Measurements from ENCODE around the gene SLCO4A1. TPM values are rescaled to one million over a fixed set of nuclear protein-coding genes. Genes with fewer than 3 reads are reported as not detected.
A peak's percentile ranks its signal among the peaks of the same experiment; 100 is the strongest.

SLCO4A1 gene
- total RNA-seq, 1 donor from 2014 or later: 38.6 TPM

DNA sequence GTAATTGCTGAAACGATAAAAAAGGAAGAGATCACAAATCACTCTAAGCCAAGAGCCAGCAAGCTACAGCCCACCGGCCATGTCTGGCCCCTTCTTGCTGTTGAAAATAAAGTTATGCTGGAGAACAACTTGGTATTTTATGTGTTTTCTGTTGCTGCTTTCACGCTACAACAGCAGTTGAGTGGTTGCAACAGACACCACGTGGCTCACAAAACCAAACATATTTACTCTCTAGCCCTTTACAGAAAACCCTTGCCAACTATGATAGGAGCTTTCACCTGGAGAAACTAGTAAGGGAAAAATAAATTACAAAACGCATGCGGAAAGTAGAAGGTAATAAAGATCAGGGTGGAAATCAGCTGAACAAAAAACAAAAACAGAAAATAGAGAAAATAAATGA, 41.1 kb upstream of the SLCO4A1 start:
- peaks cover 5% of the 10 kb centered on the region for H3K27me3 ChIP-seq (ENCODE audit: control insufficient read depth, insufficient read depth, low read length)
- H3K36me3 ChIP-seq (ENCODE audit: control insufficient read depth, insufficient read depth, low read length): no peaks in the 10 kb centered on the region

DNA sequence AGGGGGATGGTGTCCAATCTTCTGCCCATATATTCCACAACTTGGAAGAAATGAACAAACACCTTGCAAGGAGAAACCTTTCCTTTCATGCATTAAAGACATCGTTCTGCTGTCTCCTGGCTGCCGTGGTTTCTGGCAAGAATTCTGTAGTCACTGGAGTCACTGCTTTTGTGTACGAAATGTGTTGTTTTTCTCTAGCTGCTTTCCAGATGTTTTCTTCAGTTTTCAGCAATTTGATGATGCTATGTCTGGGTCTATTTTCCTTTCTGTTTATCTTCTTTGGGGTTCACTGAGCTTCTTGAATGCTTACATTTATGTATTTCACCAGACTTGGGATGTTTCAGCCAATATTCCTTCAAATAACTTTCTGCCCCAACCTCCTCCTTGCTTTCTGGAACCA, 40.6 kb upstream of the SLCO4A1 start:
- H3K27me3 ChIP-seq (ENCODE audit: control insufficient read depth, insufficient read depth, low read length): peaks cover 5% of the 10 kb centered on the region
- no peak overlapping the region for H3K4me3 ChIP-seq (ENCODE audit: low read depth, low read length)
- DNase-seq (ENCODE audit: low read depth): no peak
- TF ChIP-seq, protein P1, sequence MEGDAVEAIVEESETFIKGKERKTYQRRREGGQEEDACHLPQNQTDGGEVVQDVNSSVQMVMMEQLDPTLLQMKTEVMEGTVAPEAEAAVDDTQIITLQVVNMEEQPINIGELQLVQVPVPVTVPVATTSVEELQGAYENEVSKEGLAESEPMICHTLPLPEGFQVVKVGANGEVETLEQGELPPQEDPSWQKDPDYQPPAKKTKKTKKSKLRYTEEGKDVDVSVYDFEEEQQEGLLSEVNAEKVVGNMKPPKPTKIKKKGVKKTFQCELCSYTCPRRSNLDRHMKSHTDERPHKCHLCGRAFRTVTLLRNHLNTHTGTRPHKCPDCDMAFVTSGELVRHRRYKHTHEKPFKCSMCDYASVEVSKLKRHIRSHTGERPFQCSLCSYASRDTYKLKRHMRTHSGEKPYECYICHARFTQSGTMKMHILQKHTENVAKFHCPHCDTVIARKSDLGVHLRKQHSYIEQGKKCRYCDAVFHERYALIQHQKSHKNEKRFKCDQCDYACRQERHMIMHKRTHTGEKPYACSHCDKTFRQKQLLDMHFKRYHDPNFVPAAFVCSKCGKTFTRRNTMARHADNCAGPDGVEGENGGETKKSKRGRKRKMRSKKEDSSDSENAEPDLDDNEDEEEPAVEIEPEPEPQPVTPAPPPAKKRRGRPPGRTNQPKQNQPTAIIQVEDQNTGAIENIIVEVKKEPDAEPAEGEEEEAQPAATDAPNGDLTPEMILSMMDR (IDR thresholded peaks at IDR 0.05; ENCODE audit: insufficient read depth, low read length, poor library complexity, severe bottlenecking): no peak
- H3K36me3 ChIP-seq (ENCODE audit: control insufficient read depth, insufficient read depth, low read length): no peaks in the 10 kb centered on the region

More for the DNA sequence above, 41.1 kb upstream of the SLCO4A1 start:
- TF ChIP-seq, protein P1 (IDR thresholded peaks at IDR 0.05; ENCODE audit: insufficient read depth, low read length, poor library complexity, severe bottlenecking): no peak
- no peak overlapping the region for H3K4me3 ChIP-seq (ENCODE audit: low read depth, low read length)
- no peak for DNase-seq (ENCODE audit: low read depth)

DNA sequence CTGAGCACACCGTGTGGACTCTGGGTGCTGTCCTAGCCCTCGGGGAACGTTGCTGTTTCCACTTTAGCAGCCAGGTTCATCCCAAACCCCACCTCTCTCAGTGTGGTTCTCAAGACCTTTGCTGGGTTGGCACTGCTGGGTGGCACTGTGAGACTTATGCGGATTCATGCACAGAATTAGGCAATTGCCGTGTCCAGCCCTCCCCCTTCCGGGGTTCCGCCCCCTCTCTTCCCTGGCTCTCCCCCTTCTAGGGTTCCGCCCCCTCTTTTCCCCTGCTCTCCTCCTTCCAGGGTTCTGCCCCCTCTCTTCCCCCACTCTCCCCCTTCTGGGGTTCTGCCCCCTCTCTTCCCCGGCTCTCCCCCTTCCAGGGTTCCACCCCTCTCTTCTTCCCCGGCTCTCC, 39.8 kb upstream of the SLCO4A1 start:
- no peak overlapping the region for H3K4me3 ChIP-seq (ENCODE audit: low read depth, low read length)
- no peaks in the 10 kb centered on the region for H3K36me3 ChIP-seq (ENCODE audit: control insufficient read depth, insufficient read depth, low read length)
- TF ChIP-seq, protein P1 (IDR thresholded peaks at IDR 0.05; ENCODE audit: insufficient read depth, low read length, poor library complexity, severe bottlenecking): no peak
- no peak for DNase-seq (ENCODE audit: low read depth)
- H3K27me3 ChIP-seq (ENCODE audit: control insufficient read depth, insufficient read depth, low read length): peaks cover under 1% of the 10 kb centered on the region

GRCh38 chr20:62603021-62603906, 39.0 kb upstream of the SLCO4A1 start:
- H3K27me3 ChIP-seq (ENCODE audit: control insufficient read depth, insufficient read depth, low read length): no peaks in the 10 kb centered on the region
- no peak overlapping the region for H3K4me3 ChIP-seq (ENCODE audit: low read depth, low read length)
- TF ChIP-seq, protein P1 (IDR thresholded peaks at IDR 0.05; ENCODE audit: insufficient read depth, low read length, poor library complexity, severe bottlenecking): no peak
- DNase-seq (ENCODE audit: low read depth): peak; percentile 71
- H3K36me3 ChIP-seq (ENCODE audit: control insufficient read depth, insufficient read depth, low read length): no peaks in the 10 kb centered on the region

DNA sequence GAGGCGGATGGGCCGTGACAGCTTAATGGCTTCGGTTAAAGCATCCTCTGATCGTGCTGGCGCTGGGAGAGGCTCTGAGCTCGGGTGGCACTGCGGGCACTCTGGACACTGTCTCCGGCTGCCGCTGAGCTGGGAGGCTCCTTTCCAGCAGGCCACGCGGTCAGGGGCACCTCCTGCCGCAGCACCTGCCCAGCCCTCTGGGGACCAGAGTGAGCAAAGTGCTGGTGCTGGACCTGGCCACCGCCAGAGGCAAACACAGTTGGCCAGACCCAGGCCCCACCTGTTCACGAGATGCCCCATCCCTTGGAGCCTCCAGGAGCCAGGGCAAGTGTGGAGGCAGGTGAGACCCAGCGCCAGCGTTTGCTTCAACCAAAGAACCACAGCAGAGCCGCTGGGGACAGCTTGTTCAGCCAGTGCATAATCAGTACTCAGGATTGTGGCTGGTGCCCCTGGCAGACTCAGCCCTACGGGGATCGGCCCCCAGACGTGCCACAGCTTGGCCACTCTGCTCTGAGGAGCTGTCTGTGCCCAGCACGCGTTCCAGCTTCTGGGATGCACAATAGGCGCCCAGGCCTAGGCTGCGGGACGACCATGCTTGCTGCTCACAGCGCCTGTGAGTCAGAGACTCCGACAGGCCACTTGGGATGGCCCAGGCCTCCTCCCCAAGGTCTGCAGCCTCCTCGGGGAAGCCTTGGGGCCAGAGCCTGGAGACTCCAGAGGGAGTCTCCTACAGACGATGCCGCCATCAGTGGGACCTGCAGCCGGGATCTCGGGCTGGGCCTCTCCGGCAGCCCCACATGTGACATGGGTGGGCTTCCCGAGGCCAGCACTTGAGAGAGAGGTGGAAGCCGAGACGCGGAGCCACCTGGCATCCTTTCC, 38.2 kb upstream of the SLCO4A1 start:
- no peak overlapping the region for H3K4me3 ChIP-seq (ENCODE audit: low read depth, low read length)
- H3K27me3 ChIP-seq (ENCODE audit: control insufficient read depth, insufficient read depth, low read length): no peaks in the 10 kb centered on the region
- DNase-seq (ENCODE audit: low read depth): no peak
- H3K36me3 ChIP-seq (ENCODE audit: control insufficient read depth, insufficient read depth, low read length): no peaks in the 10 kb centered on the region
- TF ChIP-seq, protein P1 (IDR thresholded peaks at IDR 0.05; ENCODE audit: insufficient read depth, low read length, poor library complexity, severe bottlenecking): no peak

All from kidney epithelial cell (primary cell).